GM12878 (cell line): ENCODE results near the gene LSM14A. TPM values are rescaled to one million over a fixed set of nuclear protein-coding genes. Genes with fewer than 3 reads are reported as not detected.
A peak's percentile ranks its signal among the peaks of the same experiment; 100 is the strongest.

Experiments used
- ATAC-seq: fragments of 200-7000 bp; cut with Tn5 transposase; 3 replicates; pipeline ENCODE4 v1.9.1; 2020; ENCODE audit warnings: mild to moderate bottlenecking, moderate library complexity
- BruUV-seq: library from RNA; stranded (reverse); fragments of 400-500 nt; replicated peaks from 2 replicates; lab custom pipeline; 2021; lab: Mats Ljungman, UMichigan
- CTCF ChIA-PET: fragments of 300-600 bp; sonication (Branson Sonifier 250); formaldehyde crosslinking; extraction: SDS; loops from one replicate; lab custom pipeline; 2021; ENCODE audit warnings: inconsistent platforms; lab: Yijun Ruan, JAX
- POLR2A ChIA-PET: fragments of 350-600 bp; formaldehyde crosslinking; extraction: SDS; loops from one replicate; lab custom pipeline; 2021; ENCODE audit warnings: inconsistent platforms; lab: Charles Lee
- RAD21 ChIA-PET: fragments of 300-600 bp; sonication (Branson Sonifier 250); formaldehyde crosslinking; loops from one replicate; lab custom pipeline; 2023; ENCODE audit warnings: antibody characterized with exemption; ENCODE audit not compliant: unreplicated experiment; lab: Charles Lee
- SMC1A ChIA-PET: fragments of 300-600 bp; sonication (Branson Sonifier 250); formaldehyde crosslinking; loops from one replicate; lab custom pipeline; 2023; ENCODE audit not compliant: unreplicated experiment, uncharacterized antibody; lab: Charles Lee
- DNase-seq: peaks from one replicate; pipeline ENCODE4 v3.0.0-alpha.2; 2011; ENCODE audit warnings: low read depth, low spot score
- FAIRE-seq: peaks from 3 replicates; lab custom pipeline; 2011; peaks lifted over from hg19 to GRCh38; lab: Jason Lieb, UNC
- H2AFZ ChIP-seq: 2 replicates; pipeline ENCODE4 v1.6.0; 2011; ENCODE audit warnings: low read depth, low read length, control low read depth; ENCODE audit not compliant: control insufficient read depth
- H3K27ac ChIP-seq: 2 replicates; pipeline ENCODE4 v1.5.1; 2011; ENCODE audit warnings: control low read depth; ENCODE audit not compliant: control insufficient read depth, insufficient read depth
- H3K27me3 ChIP-seq, 2 experiments: replicated peaks in 1 of 2; 2 replicates each; pipeline versions ENCODE4 v1.6.0 to v1.6.1; 2011; ENCODE audit warnings: low read length in 1 of 2; ENCODE audit not compliant: control insufficient read depth in 2 of 2, insufficient read depth in 2 of 2
- H3K36me3 ChIP-seq, 2 experiments: 2 replicates each; pipeline ENCODE4 v1.5.1; 2011; ENCODE audit warnings: low read length in 1 of 2; ENCODE audit not compliant: control insufficient read depth in 2 of 2, insufficient read depth in 2 of 2
- H3K4me1 ChIP-seq: 2 replicates; pipeline ENCODE4 v1.6.1; 2011; ENCODE audit warnings: mild to moderate bottlenecking, low read length, moderate library complexity, mixed read lengths; ENCODE audit not compliant: control insufficient read depth, insufficient read depth
- H3K4me2 ChIP-seq: 2 replicates; pipeline ENCODE4 v1.6.0; 2011; ENCODE audit warnings: control low read depth; ENCODE audit not compliant: control insufficient read depth, insufficient read depth
- H3K4me3 ChIP-seq: fragments of 200-600 bp; sonication (generic); 2 replicates; pipeline ENCODE4 v1.5.1; 2016
- H3K79me2 ChIP-seq: 2 replicates; pipeline ENCODE4 v1.6.0; 2011; ENCODE audit warnings: low read length; ENCODE audit not compliant: control insufficient read depth, insufficient read depth
- H3K9ac ChIP-seq: 2 replicates; pipeline ENCODE4 v1.8.0; 2011; ENCODE audit warnings: low read length, control low read depth, mixed read lengths; ENCODE audit not compliant: control insufficient read depth, insufficient read depth
- H3K9me3 ChIP-seq: replicated peaks from 3 replicates; pipeline ENCODE4 v1.5.1; 2011; ENCODE audit warnings: mild to moderate bottlenecking, low read length; ENCODE audit not compliant: control insufficient read depth, insufficient read depth
- H4K20me1 ChIP-seq: 2 replicates; pipeline ENCODE4 v1.6.0; 2011; ENCODE audit not compliant: control insufficient read depth, insufficient read depth
- BRCA1 ChIP-seq: IDR thresholded peaks from 2 replicates; pipeline ENCODE4 v1.6.1; 2011; ENCODE audit warnings: low read depth, low read length, improper control_type of control experiment
- HCFC1 ChIP-seq: fragments of 150-350 bp; IDR thresholded peaks from 2 replicates; pipeline ENCODE4 v1.6.1; 2014; ENCODE audit warnings: low read length
- IRF3 ChIP-seq: fragments of 450-650 bp; IDR thresholded peaks from 2 replicates; pipeline ENCODE4 v1.6.1; 2014; ENCODE audit warnings: mild to moderate bottlenecking
- IRF4 ChIP-seq: IDR thresholded peaks from 2 replicates; pipeline ENCODE4 v1.6.1; 2011; ENCODE audit warnings: low read depth, low read length
- MEF2B ChIP-seq: fragments of 450-650 bp; IDR thresholded peaks from 2 replicates; pipeline ENCODE4 v1.6.1; 2018; ENCODE audit warnings: mild to moderate bottlenecking, moderate library complexity; ENCODE audit not compliant: partially characterized antibody, poor library complexity, severe bottlenecking
- SIX5 ChIP-seq: IDR thresholded peaks from 2 replicates; pipeline ENCODE4 v1.6.1; 2011; ENCODE audit warnings: mild to moderate bottlenecking, low read depth, low read length, moderate library complexity; ENCODE audit not compliant: severe bottlenecking
- YY1 ChIP-seq: IDR thresholded peaks from 2 replicates; pipeline ENCODE4 v1.6.1; 2011; ENCODE audit warnings: low read depth, mild to moderate bottlenecking, low read length
- ZNF622 ChIP-seq: fragments of 450-650 bp; IDR thresholded peaks from 2 replicates; pipeline ENCODE4 v1.6.1; 2017; ENCODE audit warnings: mild to moderate bottlenecking, inconsistent platforms
- WGBS: methylation state at CpG from one replicate; pipeline ENCODE4 v1.1.6; 2016; ENCODE audit warnings: low lambda C conversion rate; ENCODE audit not compliant: insufficient replicate concordance, insufficient coverage; ENCODE audit errors: missing lambda C conversion rate; 5-methylcytosine and 5-hydroxymethylcytosine counted together
- in situ Hi-C: fragments of 300-500 bp; cut with MboI; formaldehyde crosslinking; loops from 9 replicates; pipeline ENCODE4 v1.14.3; 2018; ENCODE audit warnings: mixed read lengths
- intact Hi-C: fragments of 100-400 bp; cut with micrococcal nuclease; formaldehyde crosslinking; loops from one replicate; pipeline ENCODE4 v1.14.2; 2022; ENCODE audit not compliant: unreplicated experiment
- polyA plus RNA-seq, 11 experiments: library from polyadenylated mRNA; depleted of rRNA in 4 of 11; unstranded in 6 of 11; stranded (reverse) in 5 of 11; fragments of >200 nt; fragmentation: Nextera tagmentation in 4 of 11; fragmentation: Illumina TruSeq in 1 of 11; extraction: Ambion mirVana in 4 of 11; extraction: Trizol in 1 of 11; gene quantifications; 1 replicate in 1 of 11; 2 replicates in 10 of 11; pipeline versions ENCODE4 v1.2.1 to v1.2.3, GENCODE V29; 2011 to 2016; ENCODE audit warnings: inconsistent platforms in 2 of 11, missing spikeins in 2 of 11, low read depth in 1 of 11
- total RNA-seq, 4 experiments: library from RNA; depleted of rRNA in 3 of 4; stranded (reverse); fragments of >200 nt in 3 of 4; fragmentation: Illumina TruSeq in 1 of 4; extraction: Trizol in 1 of 4; gene quantifications; 2 replicates each; pipeline versions ENCODE4 v1.2.1 to v1.2.3, GENCODE V29; 2013 to 2021
- TF ChIP-seq, protein P1 (sequence below): fragments of 450-650 bp; IDR thresholded peaks from 2 replicates; pipeline ENCODE4 v1.6.1; 2017; ENCODE audit warnings: borderline replicate concordance

The LSM14A gene
- total and polyA plus RNA-seq, 10 of the 15 experiments (the other 5 are each of a cell fraction or from before 2014, with no cell fraction given) = 21.9 to 193 (median 89.4) TPM

DNA sequence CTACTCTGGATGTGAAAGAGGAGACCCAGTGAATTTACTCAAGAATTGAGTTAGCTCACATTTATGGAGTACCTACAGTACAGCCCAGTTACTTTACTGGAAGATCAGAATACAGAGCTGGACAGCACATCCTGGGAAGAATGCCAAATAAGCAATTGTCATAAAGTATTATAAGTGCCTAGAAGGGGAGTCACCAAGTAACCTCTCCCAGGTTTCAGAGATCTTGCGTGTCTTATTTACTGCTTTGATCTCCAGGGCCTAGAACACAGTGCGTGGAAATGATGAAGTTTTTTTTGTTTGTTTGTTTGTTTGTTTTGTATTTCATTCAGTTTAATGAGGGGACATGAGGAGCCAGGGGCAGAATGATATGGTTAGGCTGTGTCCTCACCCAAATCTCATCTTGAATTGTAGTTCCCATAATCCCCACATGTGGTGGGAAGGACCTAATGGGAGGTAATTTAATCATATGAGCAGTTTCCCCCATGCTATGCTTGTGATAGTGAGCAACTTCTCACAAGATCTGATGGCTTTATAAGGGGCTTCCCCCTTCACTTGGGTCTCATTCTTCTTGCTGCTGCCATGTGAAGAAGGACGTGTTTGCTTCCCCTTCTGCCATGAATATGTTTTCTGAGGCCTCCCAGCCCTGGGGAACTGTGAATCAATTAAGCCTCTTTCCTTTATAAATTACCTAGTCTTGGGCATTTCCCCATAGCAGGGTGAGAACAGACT, 87.2 kb downstream of the LSM14A start:
- Histone ChIP-seq H3K4me1 (no peaks in the 10 kb centered on the region), H3K4me2 (no peak overlapping the region), H3K36me3 (no peaks in the 10 kb centered on the region; a peak in 1 of 4 replicates), H3K9ac (no peak overlapping the region), H3K79me2 (peaks cover 5% of the 10 kb centered on the region), H3K9me3 (no peaks in the 10 kb centered on the region), H4K20me1 (no peaks in the 10 kb centered on the region), H3K4me3 (no peak overlapping the region), H3K27ac (no peak overlapping the region), H2AFZ (no peak overlapping the region), H3K27me3 (no peaks in the 10 kb centered on the region)
- DNase-seq = no peak
- ChIA-PET RAD21 (no interaction called here), SMC1A (no interaction called here), POLR2A (no interaction called here), CTCF (no interaction called here)
- in situ Hi-C loops = no loop called here
- TF ChIP-seq MEF2B (no peak), BRCA1 (no peak), HCFC1 (no peak), YY1 (no peak), IRF4 (no peak), SIX5 (no peak), IRF3 (no peak), ZNF622 (no peak)
- TF ChIP-seq, protein P1, sequence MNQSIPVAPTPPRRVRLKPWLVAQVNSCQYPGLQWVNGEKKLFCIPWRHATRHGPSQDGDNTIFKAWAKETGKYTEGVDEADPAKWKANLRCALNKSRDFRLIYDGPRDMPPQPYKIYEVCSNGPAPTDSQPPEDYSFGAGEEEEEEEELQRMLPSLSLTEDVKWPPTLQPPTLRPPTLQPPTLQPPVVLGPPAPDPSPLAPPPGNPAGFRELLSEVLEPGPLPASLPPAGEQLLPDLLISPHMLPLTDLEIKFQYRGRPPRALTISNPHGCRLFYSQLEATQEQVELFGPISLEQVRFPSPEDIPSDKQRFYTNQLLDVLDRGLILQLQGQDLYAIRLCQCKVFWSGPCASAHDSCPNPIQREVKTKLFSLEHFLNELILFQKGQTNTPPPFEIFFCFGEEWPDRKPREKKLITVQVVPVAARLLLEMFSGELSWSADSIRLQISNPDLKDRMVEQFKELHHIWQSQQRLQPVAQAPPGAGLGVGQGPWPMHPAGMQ = no peak
- intact Hi-C loops = no loop called here
- 96% methylated on average over 3 of the region's 3 CpGs for WGBS
- ATAC-seq = no peak
- FAIRE-seq = no peak
- TSS peak; percentile 33 for BruUV-seq
